Mesenchymal stem cell (in vitro differentiated cells and primary cell): ENCODE measurements around the gene CHCHD3.

Source experiments
- DNase-seq: peaks from one replicate; pipeline ENCODE4 v3.0.0-alpha.2; 2013
- H2AFZ ChIP-seq: one replicate; pipeline ENCODE4 v1.6.1; 2013; ENCODE audit warnings: low read depth, mild to moderate bottlenecking, control low read depth, inconsistent platforms, low read length, moderate library complexity
- H2AK5ac ChIP-seq: 2 replicates; pipeline ENCODE4 v1.6.1; 2013; ENCODE audit warnings: low read length, moderate library complexity, mild to moderate bottlenecking, inconsistent platforms; ENCODE audit not compliant: severe bottlenecking
- H2BK120ac ChIP-seq: one replicate; pipeline ENCODE4 v1.6.1; 2013; ENCODE audit warnings: low read depth, mild to moderate bottlenecking, inconsistent platforms, low read length, moderate library complexity
- H2BK12ac ChIP-seq, 2 experiments: one replicate each; pipeline ENCODE4 v1.6.1; 2013; ENCODE audit warnings: inconsistent platforms in 2 of 2, low read length in 2 of 2, mild to moderate bottlenecking in 2 of 2, moderate library complexity in 2 of 2, control low read depth in 1 of 2
- H2BK15ac ChIP-seq: one replicate; pipeline ENCODE4 v1.6.1; 2013; ENCODE audit warnings: mild to moderate bottlenecking, low read depth, inconsistent platforms; ENCODE audit not compliant: poor library complexity, severe bottlenecking
- H2BK5ac ChIP-seq: 2 replicates; pipeline ENCODE4 v1.6.1; 2013; ENCODE audit warnings: low read depth, mild to moderate bottlenecking, low read length, control low read depth, inconsistent platforms; ENCODE audit not compliant: poor library complexity, severe bottlenecking
- H3K14ac ChIP-seq, 2 experiments: one replicate each; pipeline ENCODE4 v1.6.1; 2013; ENCODE audit warnings: inconsistent platforms in 2 of 2, low read length in 2 of 2, control low read depth in 1 of 2, mild to moderate bottlenecking in 1 of 2, moderate library complexity in 1 of 2
- H3K18ac ChIP-seq, 2 experiments: one replicate each; pipeline ENCODE4 v1.6.1; 2013; ENCODE audit warnings: inconsistent platforms in 2 of 2, low read length in 2 of 2, control low read depth in 1 of 2, low read depth in 1 of 2, mild to moderate bottlenecking in 1 of 2
- H3K23ac ChIP-seq, 2 experiments: one replicate each; pipeline ENCODE4 v1.6.1; 2013; ENCODE audit warnings: inconsistent platforms in 2 of 2, low read length in 2 of 2, mild to moderate bottlenecking in 2 of 2, moderate library complexity in 2 of 2, control low read depth in 1 of 2
- H3K27ac ChIP-seq: 2 replicates; pipeline ENCODE4 v1.5.1; 2013; ENCODE audit warnings: mild to moderate bottlenecking, moderate library complexity, low read length, control low read depth, inconsistent platforms; ENCODE audit not compliant: poor library complexity, severe bottlenecking
- H3K27me3 ChIP-seq, 2 experiments: 2 replicates each; pipeline versions ENCODE4 v1.6.1 to v1.7.0; 2013; ENCODE audit warnings: low read length in 2 of 2, mild to moderate bottlenecking in 2 of 2, moderate library complexity in 2 of 2, control low read depth in 1 of 2, inconsistent platforms in 1 of 2; ENCODE audit not compliant: control insufficient read depth in 1 of 2, insufficient read depth in 1 of 2
- H3K36me3 ChIP-seq, 2 experiments: 2 replicates each; pipeline versions ENCODE4 v1.6.1 to v1.7.0; 2013; ENCODE audit warnings: low read length in 2 of 2, control low read depth in 1 of 2, inconsistent platforms in 1 of 2, low read depth in 1 of 2, mild to moderate bottlenecking in 1 of 2; ENCODE audit not compliant: insufficient read depth in 2 of 2, control insufficient read depth in 1 of 2
- H3K4ac ChIP-seq, 2 experiments: one replicate each; pipeline ENCODE4 v1.6.1; 2013; ENCODE audit warnings: inconsistent platforms in 2 of 2, low read length in 2 of 2, mild to moderate bottlenecking in 2 of 2, moderate library complexity in 2 of 2, control low read depth in 1 of 2, low read depth in 1 of 2
- H3K4me1 ChIP-seq: 2 replicates; pipeline ENCODE4 v1.6.1; 2013; ENCODE audit warnings: low read depth, low read length, control low read depth; ENCODE audit not compliant: control insufficient read depth, insufficient read depth
- H3K4me2 ChIP-seq: 2 replicates; pipeline ENCODE4 v1.6.1; 2013; ENCODE audit warnings: low read length, mild to moderate bottlenecking, inconsistent platforms; ENCODE audit not compliant: poor library complexity, severe bottlenecking
- H3K4me3 ChIP-seq, 2 experiments: 2 replicates each; pipeline versions ENCODE4 v1.5.1 to v1.7.0; 2013; ENCODE audit warnings: low read length in 2 of 2, mild to moderate bottlenecking in 2 of 2, control low read depth in 1 of 2, low read depth in 1 of 2; ENCODE audit not compliant: insufficient read depth in 1 of 2
- H3K79me1 ChIP-seq: replicated peaks from 2 replicates; pipeline ENCODE4 v1.6.1; 2013; ENCODE audit warnings: mild to moderate bottlenecking, control low read depth, low read length, inconsistent platforms; ENCODE audit not compliant: poor library complexity, severe bottlenecking
- H3K9ac ChIP-seq: 2 replicates; pipeline ENCODE4 v1.7.0; 2013; ENCODE audit warnings: mild to moderate bottlenecking, low read length, moderate library complexity
- H3K9me3 ChIP-seq: 2 replicates; pipeline ENCODE4 v1.7.0; 2013; ENCODE audit warnings: mild to moderate bottlenecking, low read length; ENCODE audit not compliant: control insufficient read depth
- H4K8ac ChIP-seq: one replicate; pipeline ENCODE4 v1.6.1; 2013; ENCODE audit warnings: inconsistent platforms, mild to moderate bottlenecking, low read length, moderate library complexity
- H4K91ac ChIP-seq: one replicate; pipeline ENCODE4 v1.6.1; 2013; ENCODE audit warnings: mild to moderate bottlenecking, low read length, inconsistent platforms
- WGBS: methylation state at CpG from one replicate; pipeline ENCODE4 v1.1.7; 2013; ENCODE audit warnings: mixed read lengths; 5-methylcytosine and 5-hydroxymethylcytosine counted together

Gene CHCHD3

GRCh38 chr7:132838313-132838712, 243.6 kb downstream of the CHCHD3 start:
- Histone ChIP-seq H2BK120ac (no peak overlapping the region), H3K79me1 (peaks cover 13% of the 10 kb centered on the region)
- no CpG with 5 or more reads among the region's 3 CpGs for WGBS

GRCh38 chr7:132837529-132837928, 244.4 kb downstream of the CHCHD3 start:
- H3K36me3 ChIP-seq = peaks cover 0 to 3% of the 10 kb centered on the region in 2 experiments
- peaks cover 13% of the 10 kb centered on the region for H3K79me1 ChIP-seq
- no peak overlapping the region for H4K8ac ChIP-seq
- H2AK5ac ChIP-seq = no peak overlapping the region
- WGBS = 91% methylated on average over 1 of the region's 3 CpGs
- no peak overlapping the region for H3K23ac ChIP-seq
- H3K27me3 ChIP-seq = no peaks in the 10 kb centered on the region
- no peaks in the 10 kb centered on the region for H3K9me3 ChIP-seq
- H2AFZ ChIP-seq = no peak overlapping the region
- no peak overlapping the region for H3K27ac ChIP-seq
- H3K18ac ChIP-seq = no peak overlapping the region
- no peak overlapping the region for H3K14ac ChIP-seq
- H4K91ac ChIP-seq = no peak overlapping the region
- no peak overlapping the region for H2BK5ac ChIP-seq
- no peak overlapping the region for H3K4ac ChIP-seq
- H3K4me1 ChIP-seq = no peaks in the 10 kb centered on the region
- no peak overlapping the region for H3K4me3 ChIP-seq
- no peak overlapping the region for H3K9ac ChIP-seq
- no peak overlapping the region for H2BK12ac ChIP-seq
- peak; percentile 61 for DNase-seq
- H2BK15ac ChIP-seq = no peak overlapping the region
- H3K4me2 ChIP-seq = no peak overlapping the region
- no peak overlapping the region for H2BK120ac ChIP-seq

More at GRCh38 chr7:132838313-132838712, 243.6 kb downstream of the CHCHD3 start:
- H3K4me3 ChIP-seq = no peak overlapping the region
- H3K9ac ChIP-seq = no peak overlapping the region
- H3K4me2 ChIP-seq = no peak overlapping the region
- no peak overlapping the region for H2BK15ac ChIP-seq
- H3K36me3 ChIP-seq = peaks cover 0 to 3% of the 10 kb centered on the region in 2 experiments
- no peak overlapping the region for H2BK5ac ChIP-seq
- H2AK5ac ChIP-seq = no peak overlapping the region
- no peaks in the 10 kb centered on the region for H3K27me3 ChIP-seq
- H2AFZ ChIP-seq = no peak overlapping the region
- no peak overlapping the region for H3K4ac ChIP-seq
- H3K27ac ChIP-seq = no peak overlapping the region
- no peak overlapping the region for H3K14ac ChIP-seq
- no peak for DNase-seq
- H3K18ac ChIP-seq = no peak overlapping the region
- H3K9me3 ChIP-seq = no peaks in the 10 kb centered on the region
- H4K8ac ChIP-seq = no peak overlapping the region
- H3K4me1 ChIP-seq = no peaks in the 10 kb centered on the region
- H3K23ac ChIP-seq = no peak overlapping the region
- H2BK12ac ChIP-seq = no peak overlapping the region
- no peak overlapping the region for H4K91ac ChIP-seq

- no peak overlapping the region for H3K9ac ChIP-seq
- H3K79me1 ChIP-seq = peaks cover 13% of the 10 kb centered on the region
- H2BK5ac ChIP-seq = no peak overlapping the region
- H3K27ac ChIP-seq = no peak overlapping the region
- H3K18ac ChIP-seq = no peak overlapping the region
- no peak overlapping the region for H3K14ac ChIP-seq
- no peak overlapping the region for H3K4ac ChIP-seq
- 89% methylated on average over 1 of the region's 1 CpG for WGBS
- no peak overlapping the region for H2BK120ac ChIP-seq
- no peak overlapping the region for H4K8ac ChIP-seq
- peak; percentile 70 for DNase-seq
- H2BK12ac ChIP-seq = no peak overlapping the region
- no peak overlapping the region for H2AFZ ChIP-seq
- no peak overlapping the region for H3K4me3 ChIP-seq
- H3K4me2 ChIP-seq = no peak overlapping the region
- H2BK15ac ChIP-seq = no peak overlapping the region
- no peaks in the 10 kb centered on the region for H3K4me1 ChIP-seq
- H4K91ac ChIP-seq = no peak overlapping the region
- H2AK5ac ChIP-seq = no peak overlapping the region
- H3K36me3 ChIP-seq = peaks cover 0 to 3% of the 10 kb centered on the region in 2 experiments
- no peaks in the 10 kb centered on the region for H3K9me3 ChIP-seq
- H3K23ac ChIP-seq = no peak overlapping the region
- H3K27me3 ChIP-seq = no peaks in the 10 kb centered on the region
These were observed 245.1 kb downstream of the CHCHD3 start for GRCh38 chr7:132836746-132837145.

GRCh38 chr7:132830941-132831340, 250.9 kb downstream of the CHCHD3 start:
- no peaks in the 10 kb centered on the region for H3K27me3 ChIP-seq
- H3K4ac ChIP-seq = no peak overlapping the region
- no peak overlapping the region for H3K14ac ChIP-seq
- no peaks in the 10 kb centered on the region for H3K9me3 ChIP-seq
- H2BK120ac ChIP-seq = no peak overlapping the region
- DNase-seq = no peak
- H2BK5ac ChIP-seq = no peak overlapping the region
- no peak overlapping the region for H2BK15ac ChIP-seq
- H3K23ac ChIP-seq = no peak overlapping the region
- no peak overlapping the region for H3K27ac ChIP-seq
- no peak overlapping the region for H4K8ac ChIP-seq
- H2AFZ ChIP-seq = no peak overlapping the region
- H3K4me2 ChIP-seq = no peak overlapping the region
- no peak overlapping the region for H3K9ac ChIP-seq
- H3K4me1 ChIP-seq = no peaks in the 10 kb centered on the region
- no peak overlapping the region for H2BK12ac ChIP-seq
- peaks cover 0 to 8% of the 10 kb centered on the region in 2 experiments for H3K36me3 ChIP-seq
- 92% methylated on average over 1 of the region's 2 CpGs for WGBS
- H2AK5ac ChIP-seq = no peak overlapping the region
- no peak overlapping the region for H4K91ac ChIP-seq
- H3K4me3 ChIP-seq = no peak overlapping the region
- H3K79me1 ChIP-seq = peaks cover 12% of the 10 kb centered on the region
- H3K18ac ChIP-seq = no peak overlapping the region
